Right kidney (tissue), 9 donors: ENCODE results near the gene PROM2.
A peak's percentile ranks its signal among the peaks of the same experiment; 100 is the strongest.
"Not testable (repeated sequence)": the region's sequence is repeated elsewhere in the genome, so short reads cannot be mapped to it uniquely, and the experiment has no call there.

Experiments used
- DNase-seq: peaks from one replicate; pipeline ENCODE4 v3.0.0-alpha.2; 2016
- long read RNA-seq, 8 donors: transcript quantifications; one replicate each; lab custom pipeline, GENCODE V29; 2026

The PROM2 gene
- long read RNA-seq, donor 1, full-length matches to known transcripts, result 3 of 3 reads
- long read RNA-seq, donor 1, partial matches to known transcripts, result 0 of 3 reads
- long read RNA-seq, donor 1, other reads (novel, unspliced or antisense), result 0 of 3 reads
- long read RNA-seq, donor 2, partial matches to known transcripts, result 0 of 1 reads
- long read RNA-seq, donor 2, other reads (novel, unspliced or antisense), result 0 of 1 reads
- long read RNA-seq, donor 3, result 0 reads
- long read RNA-seq, donor 4, partial matches to known transcripts, result 15 of 16 reads
- long read RNA-seq, donor 4, other reads (novel, unspliced or antisense), result 0 of 16 reads
- long read RNA-seq, donor 5, full-length matches to known transcripts, result 2 of 2 reads
- long read RNA-seq, donor 5, partial matches to known transcripts, result 0 of 2 reads
- long read RNA-seq, donor 5, other reads (novel, unspliced or antisense), result 0 of 2 reads
- long read RNA-seq, donor 6, partial matches to known transcripts, result 14 of 16 reads
- long read RNA-seq, donor 6, other reads (novel, unspliced or antisense), result 0 of 16 reads
- long read RNA-seq, donor 7, partial matches to known transcripts, result 0 of 2 reads
- long read RNA-seq, donor 7, other reads (novel, unspliced or antisense), result 0 of 2 reads
- long read RNA-seq, donor 8, full-length matches to known transcripts, result 3 of 9 reads
- long read RNA-seq, donor 8, partial matches to known transcripts, result 6 of 9 reads
- long read RNA-seq, donor 8, other reads (novel, unspliced or antisense), result 0 of 9 reads

- peak; percentile 50 for DNase-seq
Observed at GRCh38 chr2:95274291-95275150, at the start of gene PROM2. Gene PROM2 (plus strand): TSS chr2:95274449. CDS start chr2:95274586, 137 bp downstream.

- no peak for DNase-seq
Observed at GRCh38 chr2:95225658-95226057, 48.6 kb upstream of the PROM2 start.

DNA sequence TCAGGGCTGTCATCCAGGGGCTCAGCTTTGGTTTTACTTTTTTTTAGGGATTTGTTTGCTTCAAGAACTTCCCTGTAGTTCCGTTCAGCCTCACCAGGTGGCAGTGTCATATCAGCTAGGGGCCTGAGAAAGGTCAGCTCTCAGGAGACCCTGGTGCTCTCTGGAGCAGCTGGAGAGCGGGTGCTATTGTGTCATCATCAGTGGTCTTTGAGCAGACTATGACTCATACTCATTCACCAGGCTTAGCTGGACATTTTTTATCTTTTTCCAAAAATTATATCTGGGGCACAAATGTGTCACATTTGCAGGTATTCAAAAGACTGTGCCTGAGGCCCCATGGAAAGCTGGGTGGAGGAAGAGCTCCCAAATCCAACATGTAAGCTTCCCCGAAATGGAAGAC, 42.5 kb upstream of the PROM2 start:
- peak; percentile 22 for DNase-seq

GRCh38 chr2:95232232-95232631, 42.0 kb upstream of the PROM2 start:
- DNase-seq, result no peak

DNA sequence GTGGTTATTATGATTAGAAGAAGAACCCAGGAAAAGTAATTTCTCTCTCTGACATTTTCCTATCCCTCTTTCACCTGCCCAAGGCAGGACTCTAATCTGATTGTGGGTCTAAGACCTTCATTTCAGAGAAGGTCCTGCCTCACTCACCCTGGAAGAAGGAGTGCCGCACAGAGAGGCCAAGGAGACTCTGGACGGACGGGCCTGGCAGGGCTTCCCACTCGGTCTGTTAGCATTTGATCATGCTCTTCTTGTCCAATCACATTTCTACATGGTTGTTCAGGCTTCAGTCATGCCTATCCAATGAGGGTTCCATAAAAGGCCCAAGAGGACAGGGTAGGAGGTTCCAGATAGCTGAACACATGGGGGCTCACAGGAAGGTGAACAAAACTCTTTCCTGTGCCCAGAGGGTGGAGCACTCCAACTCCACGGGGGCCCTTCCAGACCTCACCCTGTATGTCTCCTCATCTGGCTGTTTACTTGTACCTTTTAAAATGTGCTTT, 39.9 kb upstream of the PROM2 start:
- DNase-seq, result no peak

GRCh38 chr2:95234816-95235215, 39.4 kb upstream of the PROM2 start:
- no peak for DNase-seq

DNA sequence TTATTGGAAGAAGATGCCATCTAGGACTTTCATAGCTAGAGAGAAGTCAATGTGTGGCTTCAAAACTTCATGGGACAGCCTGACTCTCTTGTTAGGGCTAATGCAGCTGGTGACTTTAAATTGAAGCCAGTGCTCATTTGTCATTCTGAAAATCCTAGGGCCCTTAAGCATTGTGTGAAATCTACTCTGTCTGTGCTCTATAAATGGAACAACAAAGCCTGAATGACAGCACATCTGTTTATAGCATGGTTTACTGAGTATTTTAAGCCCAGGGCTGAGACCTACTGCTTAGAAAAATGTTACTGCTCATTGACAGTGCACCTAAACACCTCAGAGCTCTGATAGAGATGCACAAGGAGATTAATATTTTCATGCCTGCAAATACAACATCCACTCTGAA, 36.1 kb upstream of the PROM2 start:
- no peak for DNase-seq

GRCh38 chr2:95240091-95240490, 34.2 kb upstream of the PROM2 start:
- DNase-seq, result no peak

DNA sequence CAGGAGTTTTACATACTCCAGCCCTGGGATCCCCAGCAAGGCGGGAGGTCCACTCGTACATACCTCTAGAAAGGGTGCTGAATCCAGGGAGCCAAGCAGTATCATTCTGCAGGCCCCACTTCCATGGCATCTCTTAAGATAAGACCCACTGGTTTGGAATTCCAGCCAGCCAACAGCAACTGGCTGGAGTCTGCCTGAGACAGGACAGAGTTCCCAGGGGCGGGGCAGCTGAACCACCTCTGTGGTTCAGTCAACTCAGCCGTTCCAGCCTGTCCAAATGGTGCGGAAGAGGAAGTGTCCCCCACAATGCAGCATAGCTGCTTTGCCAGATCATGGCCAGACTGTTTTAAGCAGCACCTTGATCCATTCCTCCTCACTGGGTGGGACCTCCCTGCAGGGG, 33.7 kb upstream of the PROM2 start:
- no peak for DNase-seq

GRCh38 chr2:95242084-95242483, 32.2 kb upstream of the PROM2 start:
- not testable (repeated sequence) for DNase-seq

GRCh38 chr2:95258271-95258670, 16.0 kb upstream of the PROM2 start:
- DNase-seq, result no peak

DNA sequence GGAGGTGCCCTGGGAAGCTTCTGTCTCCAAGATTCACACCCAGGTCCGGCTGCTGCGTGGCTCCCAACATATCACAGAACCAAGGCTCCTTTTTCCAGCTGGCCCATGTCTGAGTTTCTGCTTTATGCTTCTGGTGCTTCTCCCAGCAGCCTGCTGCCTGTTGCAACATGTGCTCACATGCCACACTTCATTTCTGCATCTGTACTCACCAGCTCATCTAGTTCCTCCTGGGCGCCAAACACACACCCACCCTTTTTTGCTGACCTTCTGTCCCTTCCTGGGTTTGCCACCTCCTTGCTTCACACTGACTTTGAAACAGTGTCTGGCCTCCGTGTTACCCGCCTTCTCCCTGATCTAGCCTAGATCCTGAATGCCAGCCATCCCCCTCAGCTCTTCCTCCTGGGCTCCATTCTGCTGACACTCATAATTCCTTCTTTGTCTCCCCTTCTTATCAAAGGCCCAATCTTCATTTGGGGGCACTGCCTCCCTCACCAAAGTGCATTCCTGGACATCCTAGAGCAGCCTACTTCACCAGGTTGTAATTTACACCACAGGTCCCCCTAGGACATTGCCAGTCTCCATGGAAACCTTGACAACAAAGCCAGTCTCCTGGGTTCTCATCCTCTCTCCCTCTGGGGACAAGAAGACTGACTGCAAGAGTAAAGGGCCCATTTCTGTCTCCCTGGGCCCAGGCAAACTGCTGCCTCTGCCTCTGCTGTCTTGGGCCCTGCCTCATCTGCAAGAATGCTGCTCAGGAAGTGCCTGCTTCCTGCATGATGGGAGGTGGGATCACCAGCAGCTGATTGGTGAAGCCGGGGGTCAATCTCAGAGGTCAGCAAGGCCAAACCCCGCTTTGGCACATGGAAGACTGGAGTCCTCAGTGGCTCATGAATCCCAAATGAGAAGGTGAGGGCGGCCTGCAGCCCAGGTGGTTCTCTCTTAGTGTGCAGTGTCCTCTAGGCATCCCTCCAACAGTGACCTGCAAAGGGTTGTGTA, 13.9 kb upstream of the PROM2 start:
- DNase-seq, result no peak

DNA sequence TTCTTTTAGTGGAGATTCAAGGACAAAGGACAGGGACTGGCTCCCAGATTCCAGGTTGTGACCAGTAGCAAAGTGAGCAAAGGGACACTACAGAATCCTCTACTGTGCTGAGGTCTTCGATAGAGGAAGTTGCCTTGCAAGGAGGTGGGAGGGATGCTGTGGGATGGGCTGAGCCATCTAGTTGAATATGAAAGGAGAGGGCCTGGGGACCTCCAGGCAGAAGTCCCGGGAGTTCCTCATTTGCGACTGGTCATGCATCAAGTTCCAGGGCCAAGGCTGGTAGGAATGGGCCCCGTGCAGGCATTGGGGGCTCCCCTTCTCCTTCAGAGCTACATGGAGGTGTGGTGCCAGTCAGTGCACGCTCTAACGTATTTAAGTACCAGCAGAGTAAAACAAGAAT, 12.6 kb upstream of the PROM2 start:
- no peak for DNase-seq

DNA sequence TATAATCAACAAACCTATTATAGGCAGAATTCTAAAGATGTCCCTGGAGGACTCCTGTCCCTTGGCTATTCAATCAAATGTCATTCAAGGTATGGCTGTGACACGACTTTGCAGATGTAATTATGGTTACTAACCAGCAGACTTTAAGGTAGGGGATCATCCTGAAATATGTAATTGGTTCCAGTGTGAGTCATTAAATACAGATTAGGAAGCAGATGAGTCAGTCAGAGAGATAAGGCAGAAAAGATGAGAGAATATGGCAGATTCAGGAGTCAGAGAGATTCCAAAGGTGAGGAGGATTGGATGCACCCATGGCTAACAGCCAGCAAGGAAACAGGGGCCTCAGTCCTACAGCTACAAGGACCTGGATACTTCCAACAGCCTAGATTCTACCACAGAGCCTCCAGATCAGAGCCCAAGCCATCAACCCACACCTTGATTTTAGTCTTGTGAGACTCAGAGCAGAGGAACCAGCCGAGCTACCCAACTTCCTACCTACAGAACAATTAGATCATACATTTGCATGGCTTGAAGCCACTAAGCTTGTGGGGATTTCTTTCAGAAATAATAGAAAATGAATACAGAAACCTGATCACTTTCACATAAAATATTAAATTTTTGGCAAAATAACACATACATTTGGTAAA, 11.2 kb upstream of the PROM2 start:
- no peak for DNase-seq

DNA sequence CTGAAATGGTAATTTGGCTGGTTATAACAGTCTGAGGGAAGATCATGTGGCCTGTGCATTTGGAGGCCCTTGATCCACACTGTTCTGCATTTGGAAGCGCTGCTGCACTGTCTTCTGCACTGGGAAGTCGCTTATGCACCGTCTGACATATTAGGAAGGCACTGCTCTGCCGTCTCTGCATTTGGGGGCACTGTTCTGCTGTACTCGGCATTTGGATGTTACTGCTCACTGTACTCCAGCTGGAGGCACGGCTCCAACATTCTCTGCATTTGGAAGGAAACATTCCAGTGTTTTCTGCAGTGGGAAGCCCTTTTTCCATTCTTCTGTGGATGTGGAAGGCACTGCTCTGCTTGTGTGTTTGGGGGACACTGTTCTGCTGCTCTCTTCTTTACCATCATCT, 9.6 kb upstream of the PROM2 start:
- no peak for DNase-seq

DNA sequence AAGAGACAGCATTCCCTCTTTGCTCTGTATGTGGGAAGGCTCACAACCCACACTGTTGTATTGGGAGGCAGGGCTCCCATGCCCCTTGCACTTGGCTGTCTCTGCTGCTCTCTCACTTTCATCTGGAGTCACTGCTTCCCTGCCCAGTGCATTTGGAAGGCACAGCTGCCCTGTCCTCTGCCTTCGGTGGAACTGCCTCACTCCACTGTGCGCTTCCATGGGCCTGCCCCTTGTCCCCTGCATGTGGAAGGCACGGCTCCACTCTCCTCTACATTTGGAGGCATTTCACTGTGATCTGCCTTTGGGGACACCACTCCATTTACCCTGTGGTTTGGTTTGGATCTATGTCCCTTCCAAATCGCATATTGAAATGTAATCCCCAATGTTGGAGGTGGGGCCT, 9.1 kb upstream of the PROM2 start:
- no peak for DNase-seq

DNA sequence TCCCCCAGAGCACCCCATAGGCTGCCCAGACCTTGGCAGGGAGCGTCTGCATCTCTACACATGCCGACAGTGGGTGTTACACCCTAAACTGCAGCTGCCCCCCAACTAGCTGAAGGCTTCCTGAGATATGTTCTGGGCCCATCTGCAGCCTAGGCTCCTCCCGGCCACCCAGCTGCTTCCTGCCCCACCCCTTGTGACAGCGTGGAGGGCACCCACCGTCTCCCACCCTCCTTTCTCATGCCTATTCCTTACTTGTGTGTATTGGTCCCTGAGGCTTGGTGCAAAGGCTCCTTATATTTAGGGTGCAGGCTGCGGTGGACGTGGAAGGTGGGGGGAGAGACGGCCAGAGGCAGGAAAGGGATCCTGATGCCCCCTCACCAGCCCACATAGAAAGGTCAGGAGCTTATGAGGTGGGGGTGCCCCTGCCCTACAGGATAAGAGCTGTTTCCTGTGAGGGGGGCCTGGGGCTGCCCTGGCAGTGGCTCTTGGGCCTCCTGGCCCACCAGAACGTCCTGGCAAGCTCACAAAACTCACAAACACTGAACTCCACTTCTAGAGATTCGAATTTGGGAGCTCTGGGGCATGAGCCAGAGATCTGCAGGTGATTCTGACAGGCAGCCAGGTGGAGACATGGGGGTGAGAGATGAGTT, 7.3 kb upstream of the PROM2 start:
- no peak for DNase-seq

DNA sequence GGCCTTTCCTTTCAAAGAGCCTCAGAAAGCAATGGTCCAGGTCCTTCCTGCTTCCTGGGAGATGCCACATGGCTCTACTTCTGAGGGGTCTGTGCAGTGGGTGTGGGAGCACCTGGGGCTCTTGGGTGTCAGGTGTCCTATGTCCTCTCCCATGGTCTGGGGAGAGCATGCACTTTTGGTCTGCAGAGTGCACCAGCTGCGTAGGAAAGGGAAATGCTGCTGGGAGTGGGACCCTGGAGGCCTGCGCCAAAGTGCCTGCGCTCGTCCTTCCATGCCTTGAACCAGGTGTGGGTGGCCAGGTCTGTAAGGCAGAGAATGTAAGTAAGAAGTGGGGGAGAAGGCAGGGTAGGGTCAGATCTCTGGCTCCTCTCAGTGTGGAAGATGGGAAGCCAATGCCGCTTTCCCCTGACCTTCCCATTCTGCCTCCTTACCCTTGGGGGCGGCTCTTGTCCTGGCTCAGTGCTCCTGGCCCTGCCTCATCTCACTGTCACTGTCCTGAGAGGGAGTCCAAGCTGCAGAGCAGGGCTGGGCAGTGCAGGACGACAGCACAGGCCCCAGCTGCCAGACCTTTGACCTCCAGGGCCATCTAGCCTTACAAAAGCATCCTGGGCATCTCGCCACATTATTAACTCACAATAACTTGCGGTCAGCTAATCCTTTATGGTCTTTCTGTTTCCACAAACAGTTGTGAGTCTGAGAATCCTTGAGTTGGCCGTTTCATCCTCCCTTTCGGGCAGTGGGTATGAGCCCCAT, 6.6 kb upstream of the PROM2 start:
- no peak for DNase-seq
